HG03045 (cell line): ENCODE results near the gene PCGF6.
"Not testable (repeated sequence)": the region's sequence is repeated elsewhere in the genome, so short reads cannot be mapped to it uniquely, and the experiment has no call there.

Experiments
- ATAC-seq: cut with Tn5 transposase; IDR thresholded peaks from one replicate; pipeline ENCODE4 v1.9.1; 2021; ENCODE audit warnings: mild to moderate bottlenecking, moderate library complexity; ENCODE audit not compliant: unreplicated experiment

The PCGF6 gene

GRCh38 chr10:103258928-103259327, 92.0 kb downstream of the PCGF6 start:
- not testable (repeated sequence) for ATAC-seq

- no peak for ATAC-seq
Observed at GRCh38 chr10:103257812-103258211, 93.1 kb downstream of the PCGF6 start.

DNA sequence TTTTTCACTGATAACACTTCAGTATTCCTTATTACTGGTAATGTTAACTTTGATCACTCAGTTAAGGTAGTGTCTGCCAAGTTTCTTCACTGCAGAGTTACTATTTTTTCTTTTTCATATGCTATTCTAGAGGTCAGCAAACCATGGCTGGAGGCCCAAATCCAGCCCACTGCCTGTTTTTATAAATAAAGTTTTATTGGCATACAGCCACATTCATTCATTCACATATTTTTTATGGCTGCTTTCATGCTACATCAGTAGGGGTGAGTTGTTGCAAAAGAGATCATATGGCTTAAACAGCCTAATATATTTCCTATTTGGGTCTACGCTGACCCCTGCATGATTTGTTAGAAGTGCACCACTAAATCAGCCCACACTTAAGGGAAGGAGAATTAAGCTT, 94.3 kb downstream of the PCGF6 start:
- no peak for ATAC-seq

- ATAC-seq: no peak
Observed at GRCh38 chr10:103254538-103255325, 96.2 kb downstream of the PCGF6 start.

GRCh38 chr10:103254113-103254512, 96.8 kb downstream of the PCGF6 start:
- no peak for ATAC-seq
